Kidney (tissue), 14 donors: ENCODE data around the gene FAM83B. TPM values are rescaled to one million over a fixed set of nuclear protein-coding genes. Genes with fewer than 3 reads are reported as not detected.

Source experiments
- DNase-seq, 5 donors: peaks; one replicate each; pipeline ENCODE4 v3.0.0-alpha.2; 2013 to 2020
- FAIRE-seq: peaks from 2 replicates; lab custom pipeline; 2012; peaks lifted over from hg19 to GRCh38; lab: Jason Lieb, UNC
- H3K27ac ChIP-seq, 2 donors: one replicate each; pipeline ENCODE4 v1.7.0; 2013; ENCODE audit warnings: low read depth in 2 of 2, low read length in 2 of 2, inconsistent platforms in 1 of 2
- H3K27me3 ChIP-seq: one replicate; pipeline ENCODE4 v1.7.1; 2013; ENCODE audit warnings: low read length, inconsistent platforms; ENCODE audit not compliant: control insufficient read depth, insufficient read depth
- H3K36me3 ChIP-seq, 3 donors: one replicate each; pipeline versions ENCODE4 v1.7.0 to v1.7.1; 2013; ENCODE audit warnings: low read length in 3 of 3, control low read depth in 1 of 3, inconsistent platforms in 1 of 3; ENCODE audit not compliant: insufficient read depth in 3 of 3, control insufficient read depth in 2 of 3
- H3K4me1 ChIP-seq, 3 donors: one replicate each; pipeline versions ENCODE4 v1.7.0 to v1.7.1; 2013; ENCODE audit warnings: low read length in 3 of 3, inconsistent platforms in 1 of 3, low read depth in 1 of 3; ENCODE audit not compliant: control insufficient read depth in 2 of 3, insufficient read depth in 2 of 3
- H3K4me3 ChIP-seq, 3 donors: one replicate each; pipeline versions ENCODE4 v1.7.0 to v1.8.1; 2013; ENCODE audit warnings: low read length in 3 of 3, control low read depth in 1 of 3, inconsistent platforms in 1 of 3
- H3K9ac ChIP-seq, 3 donors: one replicate each; pipeline versions ENCODE4 v1.7.0 to v1.7.1; 2013; ENCODE audit warnings: low read length in 3 of 3, control low read depth in 1 of 3, inconsistent platforms in 1 of 3
- H3K9me3 ChIP-seq, 3 donors: one replicate each; pipeline versions ENCODE4 v1.7.0 to v1.7.1; 2013; ENCODE audit warnings: low read length in 3 of 3, control low read depth in 1 of 3, inconsistent platforms in 1 of 3; ENCODE audit not compliant: control insufficient read depth in 2 of 3, insufficient read depth in 1 of 3
- CTCF ChIP-seq: IDR thresholded peaks from 3 replicates; pipeline ENCODE4 v1.5.1; 2012; ENCODE audit warnings: mild to moderate bottlenecking, moderate library complexity, borderline replicate concordance; ENCODE audit not compliant: insufficient read depth; ENCODE audit errors: extremely low read depth
- intact Hi-C: fragments of 100-400 bp; cut with DNase I; formaldehyde crosslinking; loops from one replicate; pipeline ENCODE4 v1.11.1; 2022
- polyA plus RNA-seq: library from polyadenylated mRNA; stranded (reverse); fragments of 350-450 nt; fragmentation: Illumina TruSeq; extraction: RNeasy Lipid Tissue Mini Kit (QIAGEN cat#74804); gene quantifications from one replicate; pipeline ENCODE4 v1.2.3, GENCODE V29; 2014; ENCODE audit warnings: low read depth, low replicate concordance; ENCODE audit not compliant: insufficient read depth
- total RNA-seq: library from RNA; stranded (reverse); fragmentation: NEBNext Ultra II Directional; extraction: Animal tissue kit (Norgen Biotek cat#: 25700); gene quantifications from one replicate; pipeline ENCODE4 v1.2.1, GENCODE V29; 2021
- donor health status: control.
- donor health status: control.
- donor health status: control.
- donor health status: control.
- donor health status: control.
- donor health status: DM: yes; HTN: yes; CAD: no.
- donor health status: Normal renal cell carcinoma (clear cell type).

Gene FAM83B
- total and polyA plus RNA-seq, 2 donors from 2014 or later, result 0.77 to 12.7 TPM

GRCh38 chr6:54801244-54801643, 45.3 kb upstream of the FAM83B start:
- Histone ChIP-seq H3K27me3 (no peaks in the 10 kb centered on the region), H3K36me3 (no peaks in the 10 kb centered on the region), H3K9me3 (no peaks in the 10 kb centered on the region), H3K27ac (no peak overlapping the region), H3K4me1 (no peaks in the 10 kb centered on the region), H3K4me3 (no peak overlapping the region), H3K9ac (no peak overlapping the region)
- intact Hi-C loops, result no loop called here
- no peak for TF ChIP-seq CTCF
- no peak for FAIRE-seq
- no peak for DNase-seq

GRCh38 chr6:54801669-54802068, 44.9 kb upstream of the FAM83B start:
- H3K27ac ChIP-seq, result no peak overlapping the region
- intact Hi-C loops, result no loop called here
- H3K36me3 ChIP-seq, result no peaks in the 10 kb centered on the region
- no peak overlapping the region for H3K9ac ChIP-seq
- H3K4me3 ChIP-seq, result no peak overlapping the region
- H3K4me1 ChIP-seq, result no peaks in the 10 kb centered on the region
- no peaks in the 10 kb centered on the region for H3K27me3 ChIP-seq
- FAIRE-seq (no peak), DNase-seq (no peak)
- H3K9me3 ChIP-seq, result no peaks in the 10 kb centered on the region
- TF ChIP-seq CTCF, result no peak

GRCh38 chr6:54802775-54803634, 43.6 kb upstream of the FAM83B start:
- FAIRE-seq (no peak), DNase-seq (no peak)
- intact Hi-C loops, result no loop called here
- Histone ChIP-seq H3K9ac (no peak overlapping the region), H3K9me3 (no peaks in the 10 kb centered on the region), H3K27ac (no peak overlapping the region), H3K4me1 (no peaks in the 10 kb centered on the region), H3K4me3 (no peak overlapping the region), H3K27me3 (no peaks in the 10 kb centered on the region), H3K36me3 (no peaks in the 10 kb centered on the region)
- no peak for TF ChIP-seq CTCF

- FAIRE-seq, result no peak
- H3K4me1 ChIP-seq, result no peaks in the 10 kb centered on the region
- intact Hi-C loops, result no loop called here
Measured at GRCh38 chr6:54805077-54805476, 41.5 kb upstream of the FAM83B start.

More at GRCh38 chr6:54805077-54805476, 41.5 kb upstream of the FAM83B start:
- no peaks in the 10 kb centered on the region for H3K36me3 ChIP-seq
- no peaks in the 10 kb centered on the region for H3K9me3 ChIP-seq
- no peak overlapping the region for H3K27ac ChIP-seq
- no peak for TF ChIP-seq CTCF
- no peak overlapping the region for H3K9ac ChIP-seq
- DNase-seq, result peak in 1 of 5 donors; percentile 1
- H3K4me3 ChIP-seq, result no peak overlapping the region
- no peaks in the 10 kb centered on the region for H3K27me3 ChIP-seq
